Measurements from ENCODE around the gene FER. TPM values are rescaled to one million over a fixed set of nuclear protein-coding genes. Genes with fewer than 3 reads are reported as not detected.

FER gene
- total RNA-seq, 1 experiment from 2014 or later = 18.0 TPM

GRCh38 chr5:109234381-109234780 lies 486.7 kb downstream of the FER start:
- H4K20me1 ChIP-seq (ENCODE audit: control insufficient read depth, insufficient read depth, insufficient read length) = no peaks in the 10 kb centered on the region

More at GRCh38 chr5:109234381-109234780, 486.7 kb downstream of the FER start:
- H3K27ac Mint-ChIP-seq = no peak overlapping the region
- no peak for TF ChIP-seq CTCF (conservative IDR thresholded peaks at IDR 0.05)
- no peak overlapping the region for H4K91ac ChIP-seq (ENCODE audit: insufficient read length, low read depth, low read length)
- WGBS (ENCODE audit: extremely low coverage, insufficient read length, low lambda C conversion rate) = no CpG with 5 or more reads among the region's 4 CpGs
- no peak overlapping the region for H2BK5ac ChIP-seq (ENCODE audit: insufficient read length, low read length)
- no peak overlapping the region for H3K18ac ChIP-seq (ENCODE audit: insufficient read length, low read depth, low read length)
- H3K23ac ChIP-seq (ENCODE audit: insufficient read length, low read depth, low read length) = no peak overlapping the region
- no peak overlapping the region for H3K4me3 Mint-ChIP-seq
- H4K5ac ChIP-seq (ENCODE audit: insufficient read length, low read depth, low read length) = no peak overlapping the region
- H2BK12ac ChIP-seq (ENCODE audit: insufficient read length, low read depth, low read length) = no peak overlapping the region
- peaks cover 4 to 5% (median 4%) of the 10 kb centered on the region in 3 experiments; a peak in 3 of 7 replicates for H3K36me3 Mint-ChIP-seq (ENCODE audit: insufficient read depth in 1 of 3, low read depth in 3 of 3)
- no peak for DNase-seq
- no peak overlapping the region for H3T11ph ChIP-seq (ENCODE audit: low read length)
- no peak overlapping the region for H4K8ac ChIP-seq (replicated peaks; ENCODE audit: insufficient read length, low read depth, low read length)
- no peak overlapping the region for H2AFZ ChIP-seq (ENCODE audit: low read length)
- no peak overlapping the region for H2AK5ac ChIP-seq (ENCODE audit: insufficient read length, low read length)
- no peak overlapping the region for H3K4me2 ChIP-seq (ENCODE audit: insufficient read depth, insufficient read length, low read length)
- no peak overlapping the region for H3K4ac ChIP-seq (ENCODE audit: low read depth, low read length)
- no peaks in the 10 kb centered on the region for H3K27me3 ChIP-seq (ENCODE audit: insufficient read depth, low read length)
- no peak overlapping the region for H3K27ac ChIP-seq (ENCODE audit: insufficient read length, low read depth, low read length)
- H3K14ac ChIP-seq (ENCODE audit: insufficient read depth, low read length) = no peak overlapping the region; the same call in 1 of the 2 replicates
- no peak overlapping the region for H3K56ac ChIP-seq (ENCODE audit: insufficient read length, low read depth, low read length)
- H3K79me2 ChIP-seq (ENCODE audit: insufficient read depth, low read length) = no peaks in the 10 kb centered on the region
- H3K9me3 ChIP-seq (ENCODE audit: control insufficient read depth, low read depth, low read length) = no peaks in the 10 kb centered on the region
- no peaks in the 10 kb centered on the region for H3K4me1 ChIP-seq (ENCODE audit: insufficient read depth, low read length)
- no peaks in the 10 kb centered on the region for H3K23me2 ChIP-seq (ENCODE audit: insufficient read length, low read depth, low read length, poor library complexity, severe bottlenecking)
- no peak overlapping the region for H3K9ac ChIP-seq (ENCODE audit: extremely low read depth, insufficient read length, low read length)
- no peaks in the 10 kb centered on the region for H3K27me3 Mint-ChIP-seq (ENCODE audit: low read depth)
- no peak overlapping the region for H2BK15ac ChIP-seq (ENCODE audit: low read depth, low read length)
- no peaks in the 10 kb centered on the region for H3K4me1 Mint-ChIP-seq
- no peaks in the 10 kb centered on the region for H3K79me1 ChIP-seq (ENCODE audit: insufficient read depth, low read depth, low read length, poor library complexity, severe bottlenecking)
- H2BK20ac ChIP-seq (ENCODE audit: low read depth, low read length, poor library complexity, severe bottlenecking) = no peak overlapping the region
- no peak overlapping the region for H2BK120ac ChIP-seq (ENCODE audit: low read depth, low read length, poor library complexity, severe bottlenecking)
- peaks cover 8 to 11% of the 10 kb centered on the region in 2 experiments for H3K9me3 Mint-ChIP-seq
